A673 (cell line): ENCODE results near the gene PLXDC2.

Experiments
- CTCF ChIP-seq: fragments of 300-800, 200-600 bp; sonication (generic); conservative IDR thresholded peaks from 2 replicates; pipeline ENCODE4 v1.5.1; 2017; ENCODE audit warnings: low read depth, mild to moderate bottlenecking, antibody characterized with exemption, low read length, moderate library complexity, mixed read lengths
- EZH2 ChIP-seq: fragments of 200-600 bp; sonication (generic); IDR thresholded peaks from 2 replicates; pipeline ENCODE4 v1.6.1; 2017; ENCODE audit warnings: borderline replicate concordance, low read depth, mild to moderate bottlenecking, mixed read lengths, antibody characterized with exemption, low read length; ENCODE audit not compliant: poor library complexity, severe bottlenecking

DNA sequence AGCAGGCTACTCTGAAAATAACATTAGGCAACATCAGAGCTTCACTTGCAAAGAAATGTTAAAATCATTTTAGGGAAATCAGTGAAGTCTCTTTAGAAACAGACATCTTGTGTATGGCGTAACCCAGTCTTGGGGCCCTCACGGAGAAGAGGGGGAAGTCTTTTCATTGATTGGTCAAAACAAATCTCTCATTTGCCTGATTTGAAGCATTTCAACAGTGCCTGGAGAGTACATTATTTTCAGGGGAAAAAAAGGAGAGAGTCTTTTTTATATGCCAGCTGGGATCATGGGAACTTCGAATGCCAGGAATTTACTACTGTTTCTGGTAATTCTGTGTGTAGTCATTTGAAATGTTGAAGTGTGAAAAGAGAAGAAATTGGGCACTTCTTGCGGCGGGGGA is 471.4 kb downstream of the PLXDC2 start:
- no peak for TF ChIP-seq CTCF
- TF ChIP-seq EZH2: no peak
